Activated CD8-positive, alpha-beta memory T cell treated with anti-CD3 and anti-CD28 coated beads for 24 hours (primary cell): ENCODE measurements around the gene MYO3A.
A peak's percentile ranks its signal among the peaks of the same experiment; 100 is the strongest.

Source experiments
- DNase-seq: peaks from one replicate; pipeline ENCODE4 v3.0.0-alpha.2; 2020

Gene MYO3A

GRCh38 chr10:25933653-25934608 is at the start of gene MYO3A:
Gene MYO3A, plus strand, starts transcription at chr10:25934229. Its CDS starts 17,882 bp downstream, at chr10:25952111.
- no peak for DNase-seq

- DNase-seq = no peak
Observed at GRCh38 chr10:25888627-25889026, 45.4 kb upstream of the MYO3A start.

- DNase-seq = no peak
Observed at GRCh38 chr10:25890995-25891394, 43.0 kb upstream of the MYO3A start.

- DNase-seq = no peak
Observed at GRCh38 chr10:25895856-25896255, 38.2 kb upstream of the MYO3A start.

- no peak for DNase-seq
Observed at GRCh38 chr10:25896421-25896820, 37.6 kb upstream of the MYO3A start.

GRCh38 chr10:25899304-25899703 is 34.7 kb upstream of the MYO3A start:
- DNase-seq = no peak

GRCh38 chr10:25901199-25901598 is 32.8 kb upstream of the MYO3A start:
- no peak for DNase-seq

- no peak for DNase-seq
Observed at GRCh38 chr10:25902002-25902401, 32.0 kb upstream of the MYO3A start.

- no peak for DNase-seq
Observed at GRCh38 chr10:25907261-25907660, 26.8 kb upstream of the MYO3A start.

- no peak for DNase-seq
Observed at GRCh38 chr10:25912866-25913265, 21.2 kb upstream of the MYO3A start.

- DNase-seq = no peak
Observed at GRCh38 chr10:25914776-25915175, 19.3 kb upstream of the MYO3A start.

- peak; percentile 56 for DNase-seq
Observed at GRCh38 chr10:25934621-25935139, 651 bp downstream of the MYO3A start.

- no peak for DNase-seq
Observed at GRCh38 chr10:25938405-25938804, 4.4 kb downstream of the MYO3A start.

GRCh38 chr10:25944771-25945170 is 10.7 kb downstream of the MYO3A start:
- DNase-seq = no peak

- DNase-seq = no peak
Observed at GRCh38 chr10:25952857-25953256, 18.8 kb downstream of the MYO3A start.

GRCh38 chr10:25954851-25955250 is 20.8 kb downstream of the MYO3A start:
- no peak for DNase-seq

- DNase-seq = no peak
Observed at GRCh38 chr10:25959540-25960232, 25.7 kb downstream of the MYO3A start.

- no peak for DNase-seq
Observed at GRCh38 chr10:25965584-25965983, 31.6 kb downstream of the MYO3A start.

GRCh38 chr10:25966844-25967243 is 32.8 kb downstream of the MYO3A start:
- DNase-seq = no peak

- no peak for DNase-seq
Observed at GRCh38 chr10:25972631-25973030, 38.6 kb downstream of the MYO3A start.

GRCh38 chr10:25974897-25975459 is 40.9 kb downstream of the MYO3A start:
- DNase-seq = no peak

GRCh38 chr10:25978771-25979170 is 44.7 kb downstream of the MYO3A start:
- no peak for DNase-seq

- no peak for DNase-seq
Observed at GRCh38 chr10:25982107-25982506, 48.1 kb downstream of the MYO3A start.
